Hippocampal formation (tissue), 2 donors: Measurements from ENCODE around the gene MAN2A2.
A peak's percentile ranks its signal among the peaks of the same experiment; 100 is the strongest.
"Not testable (repeated sequence)": the region's sequence is repeated elsewhere in the genome, so short reads cannot be mapped to it uniquely, and the experiment has no call there.

ENCODE experiments used
- DNase-seq, 2 donors: peaks; one replicate each; lab custom pipeline; 2025; lab: John Stamatoyannopoulos, UW

Gene MAN2A2

DNA sequence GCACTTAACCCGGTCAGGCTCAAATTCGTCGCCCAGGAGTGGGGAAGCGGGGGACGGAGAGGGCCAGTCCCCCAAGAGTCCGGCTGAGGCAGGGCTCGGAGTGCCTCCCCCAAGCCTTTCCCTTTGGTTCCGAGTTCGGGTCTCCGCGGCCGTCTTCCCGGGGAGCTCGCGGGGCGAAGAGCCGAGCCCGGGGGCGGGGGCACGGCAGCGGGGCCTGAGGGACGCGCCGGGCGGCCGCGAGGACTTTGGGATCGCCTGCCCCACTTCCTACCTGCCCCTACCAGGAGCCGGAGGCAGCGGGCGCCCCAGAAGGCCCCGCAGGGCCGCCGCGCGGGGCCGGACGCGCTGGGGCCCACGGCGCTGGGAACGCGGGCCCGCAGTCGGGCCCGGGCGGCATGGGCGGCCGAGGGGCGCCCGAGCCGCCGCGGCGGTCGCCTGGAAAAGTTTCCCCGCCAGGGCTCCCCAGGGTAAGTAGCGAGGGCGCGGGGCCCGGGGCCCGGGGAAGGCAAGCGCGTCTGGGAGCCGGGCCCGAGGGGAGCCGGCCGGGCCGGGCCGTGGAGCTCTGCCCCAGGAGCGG is 31.9 kb upstream of the MAN2A2 start:
- peak in 1 of 2 donors; percentile 24 for DNase-seq

DNA sequence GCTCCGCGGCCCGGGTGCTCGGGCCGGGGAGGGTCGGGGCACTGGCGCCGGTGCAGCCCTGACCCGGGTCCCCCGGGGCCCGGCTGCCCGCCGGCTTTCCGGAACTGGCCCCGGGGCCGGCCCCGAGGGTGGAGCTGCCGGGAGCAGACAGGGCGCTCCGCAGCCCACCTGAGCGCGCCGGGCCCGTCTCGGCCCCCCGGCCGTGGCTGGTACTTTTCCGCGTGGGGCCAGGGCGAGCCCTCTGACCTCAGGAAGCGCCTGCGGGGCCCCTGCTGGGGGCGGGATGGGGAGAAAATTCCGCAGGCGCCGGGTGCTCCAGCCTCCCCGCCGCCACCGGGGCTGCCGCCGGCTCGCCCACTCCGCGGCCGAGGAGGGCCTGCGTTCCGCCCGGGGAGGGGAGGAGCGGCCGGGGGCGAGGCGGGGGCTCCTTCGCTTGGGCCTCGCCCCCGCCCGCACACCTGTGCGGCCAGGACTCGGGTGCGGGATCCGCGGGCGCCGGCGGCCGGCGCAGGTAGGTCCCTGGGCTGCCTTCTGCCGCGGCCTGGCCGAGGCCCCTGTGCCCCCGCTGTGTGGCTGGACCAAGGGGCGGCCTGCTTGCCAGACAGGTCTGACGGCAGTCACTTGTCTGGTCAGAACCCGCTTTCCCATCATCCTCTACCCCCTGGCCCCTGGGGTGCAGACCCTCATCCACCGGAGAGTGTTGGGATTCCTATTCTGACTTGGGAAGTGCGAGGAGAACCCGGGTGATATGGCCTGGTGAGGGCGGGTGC is 31.2 kb upstream of the MAN2A2 start:
- DNase-seq: no peak

DNA sequence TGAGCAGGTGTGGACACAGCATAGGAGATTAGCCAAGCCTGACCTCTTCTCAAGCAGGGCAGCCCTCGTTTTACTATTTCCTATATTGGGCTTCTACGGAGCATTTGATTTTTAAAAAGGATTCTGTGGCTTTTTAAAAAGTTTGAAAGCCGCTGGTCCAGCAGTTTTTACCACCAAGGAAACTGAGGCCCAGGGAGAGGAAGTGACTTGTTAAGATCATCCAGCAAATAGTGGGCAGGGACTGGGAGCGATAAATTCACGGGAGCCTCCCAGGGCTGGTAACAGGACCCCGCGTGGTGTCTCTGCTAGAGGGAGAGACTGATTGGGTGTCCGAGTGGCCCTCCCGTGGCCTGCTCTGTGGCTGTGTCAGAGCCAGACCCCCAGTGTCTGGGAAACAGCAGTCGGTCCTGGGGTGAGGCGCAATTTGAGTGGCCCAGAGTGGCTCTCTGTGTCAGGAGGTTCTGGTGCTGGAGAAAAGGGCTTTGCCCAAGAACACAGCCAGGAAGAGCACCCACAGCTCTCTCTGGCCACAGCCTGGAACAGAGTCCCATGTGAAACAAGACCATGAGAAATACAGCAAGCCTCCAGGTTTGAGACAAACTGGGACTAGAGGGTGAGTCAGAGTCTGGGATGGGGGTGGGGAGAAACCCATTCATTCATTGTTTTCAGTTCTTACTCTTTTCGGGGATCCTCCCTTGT is 30.5 kb upstream of the MAN2A2 start:
- DNase-seq: no peak

DNA sequence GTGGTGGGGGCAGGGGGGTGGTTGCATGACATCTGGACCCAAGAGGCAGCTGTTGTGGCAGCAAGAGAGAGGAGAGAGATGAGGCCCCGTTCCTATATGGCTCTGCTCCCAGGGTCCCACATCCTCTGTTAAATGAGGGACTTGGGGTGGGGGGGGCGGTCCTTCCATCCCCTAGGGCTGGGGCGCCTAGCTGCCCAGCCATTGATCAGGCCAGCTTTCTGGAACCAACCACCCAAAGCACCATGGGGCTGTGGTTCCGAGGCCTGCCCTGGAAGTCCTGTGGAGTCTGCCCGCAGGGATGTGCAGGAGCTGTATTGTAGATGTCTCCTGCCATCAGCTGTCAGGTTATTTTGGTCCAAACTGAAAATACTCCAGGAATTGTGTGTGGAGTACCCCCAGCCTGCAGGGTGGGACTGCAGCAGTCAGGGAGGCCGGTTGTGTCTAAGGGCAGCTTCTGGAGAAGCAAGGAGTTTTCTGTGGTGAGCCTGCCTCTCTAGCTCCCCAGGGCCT is 29.6 kb upstream of the MAN2A2 start:
- DNase-seq: no peak

DNA sequence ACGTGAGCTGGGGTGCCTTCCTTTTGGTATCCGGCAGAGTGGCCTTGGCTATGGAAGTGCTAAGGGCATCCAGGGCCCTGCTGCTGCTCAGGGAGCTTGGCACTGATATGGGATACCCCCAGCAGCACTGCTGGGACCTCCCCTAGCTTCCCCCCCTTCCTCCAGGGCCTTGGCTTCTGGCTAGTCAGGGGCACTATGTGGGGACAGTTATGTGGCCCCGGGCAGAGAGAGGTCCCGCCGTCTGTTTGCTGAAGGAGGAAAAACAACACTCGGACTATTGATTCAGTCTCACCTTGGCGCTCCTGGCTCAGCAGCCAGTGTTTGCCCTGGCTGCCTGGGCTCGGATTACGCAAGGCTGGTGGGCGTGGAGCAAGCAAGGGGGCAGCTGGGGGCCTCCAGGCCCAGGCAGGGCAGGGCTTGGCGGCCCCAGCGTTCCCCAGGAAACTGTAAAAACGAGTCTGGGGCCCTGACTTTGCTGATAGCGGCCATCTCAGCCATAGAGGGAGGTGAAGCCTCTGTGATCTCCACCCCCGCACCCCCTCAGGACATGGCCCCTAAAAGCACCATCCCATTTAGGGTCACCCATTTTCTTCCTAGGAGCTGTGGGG is 29.0 kb upstream of the MAN2A2 start:
- no peak for DNase-seq

DNA sequence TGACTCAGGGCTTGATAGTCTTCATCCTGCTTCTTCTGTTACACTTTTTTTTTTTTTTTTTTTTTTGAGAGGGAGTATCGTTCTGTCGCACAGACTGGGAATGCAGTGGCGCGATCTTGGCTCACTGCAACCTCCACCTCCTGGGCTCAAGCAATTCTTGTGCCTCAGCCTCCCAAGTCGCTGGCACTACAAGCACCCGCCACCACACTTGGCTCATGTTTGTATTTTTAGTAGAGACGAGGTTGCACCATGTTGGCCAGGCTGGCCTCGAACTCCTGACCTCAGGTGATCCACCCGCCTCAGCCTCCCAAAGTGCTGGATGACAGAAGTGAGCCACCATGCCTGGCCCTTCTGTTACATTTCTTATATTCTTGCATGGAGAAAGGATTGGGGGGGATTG is 28.1 kb upstream of the MAN2A2 start:
- not testable (repeated sequence) for DNase-seq

DNA sequence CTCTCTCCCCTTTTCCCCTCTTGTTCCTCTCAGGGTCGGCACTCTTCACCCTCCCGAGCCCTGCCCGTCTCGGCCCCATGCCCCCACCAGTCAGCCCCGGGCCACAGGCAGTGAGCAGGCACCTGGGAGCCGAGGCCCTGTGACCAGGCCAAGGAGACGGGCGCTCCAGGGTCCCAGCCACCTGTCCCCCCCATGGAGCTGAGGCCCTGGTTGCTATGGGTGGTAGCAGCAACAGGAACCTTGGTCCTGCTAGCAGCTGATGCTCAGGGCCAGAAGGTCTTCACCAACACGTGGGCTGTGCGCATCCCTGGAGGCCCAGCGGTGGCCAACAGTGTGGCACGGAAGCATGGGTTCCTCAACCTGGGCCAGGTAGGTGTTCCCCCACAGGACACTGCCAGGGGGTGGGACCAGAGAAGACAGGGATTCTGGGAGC is 27.5 kb upstream of the MAN2A2 start:
- no peak for DNase-seq

DNA sequence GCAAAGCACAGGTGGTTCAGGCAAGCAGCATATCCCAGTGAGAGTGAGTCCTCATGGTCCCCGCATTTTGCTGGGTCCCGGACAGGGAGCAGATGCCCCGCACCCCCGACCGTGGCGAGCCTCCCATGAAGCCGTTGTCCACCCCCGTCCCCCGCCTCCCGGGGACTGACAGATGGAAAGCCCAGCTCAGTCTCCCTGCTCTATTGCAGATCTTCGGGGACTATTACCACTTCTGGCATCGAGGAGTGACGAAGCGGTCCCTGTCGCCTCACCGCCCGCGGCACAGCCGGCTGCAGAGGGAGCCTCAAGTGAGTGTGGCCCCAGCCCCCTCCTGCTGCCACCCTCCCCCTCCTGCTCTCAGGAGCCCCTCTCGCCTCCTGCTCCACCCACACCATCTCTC is 27.1 kb upstream of the MAN2A2 start:
- DNase-seq: no peak

DNA sequence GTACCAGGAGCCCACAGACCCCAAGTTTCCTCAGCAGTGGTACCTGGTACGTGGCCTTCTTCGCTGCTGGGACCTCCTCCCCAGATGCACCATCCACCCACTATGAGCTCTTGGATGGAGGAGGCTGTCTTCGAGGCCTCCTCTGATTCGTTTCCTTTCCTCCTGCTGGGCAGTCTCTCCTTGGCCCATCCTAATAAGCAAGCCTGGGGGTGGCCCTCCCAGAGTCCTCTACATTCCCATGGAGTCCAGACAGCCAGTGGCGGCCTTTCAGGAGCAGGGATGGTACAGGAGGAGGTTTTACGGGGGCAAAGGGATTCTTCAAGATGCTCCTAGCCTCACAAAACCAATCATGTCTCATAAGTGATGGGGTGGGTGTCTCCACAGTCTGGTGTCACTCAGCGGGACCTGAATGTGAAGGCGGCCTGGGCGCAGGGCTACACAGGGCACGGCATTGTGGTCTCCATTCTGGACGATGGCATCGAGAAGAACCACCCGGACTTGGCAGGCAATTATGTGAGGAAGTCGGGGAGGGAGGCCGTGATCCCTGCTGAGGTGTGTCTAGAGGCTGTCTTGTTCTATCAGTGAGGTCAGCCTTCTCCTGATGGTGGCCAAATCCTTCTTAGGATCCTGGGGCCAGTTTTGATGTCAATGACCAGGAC is 26.5 kb upstream of the MAN2A2 start:
- DNase-seq: no peak

DNA sequence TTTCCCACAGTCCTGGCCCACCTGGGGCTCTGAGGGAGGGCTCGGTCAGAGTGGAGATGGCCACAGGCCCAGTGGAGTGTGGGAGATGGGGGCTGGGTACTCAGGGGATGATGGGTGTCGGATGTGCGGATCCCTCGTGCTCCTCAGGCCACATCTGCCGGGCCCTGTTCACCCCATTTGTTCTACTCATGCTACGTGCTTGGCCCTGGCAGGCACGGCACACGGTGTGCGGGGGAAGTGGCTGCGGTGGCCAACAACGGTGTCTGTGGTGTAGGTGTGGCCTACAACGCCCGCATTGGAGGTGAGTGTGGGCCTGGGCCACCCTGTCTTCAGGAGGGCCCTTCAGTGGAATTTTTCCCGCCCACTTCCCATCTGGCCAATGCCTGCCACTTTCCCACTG is 25.8 kb upstream of the MAN2A2 start:
- DNase-seq: no peak

DNA sequence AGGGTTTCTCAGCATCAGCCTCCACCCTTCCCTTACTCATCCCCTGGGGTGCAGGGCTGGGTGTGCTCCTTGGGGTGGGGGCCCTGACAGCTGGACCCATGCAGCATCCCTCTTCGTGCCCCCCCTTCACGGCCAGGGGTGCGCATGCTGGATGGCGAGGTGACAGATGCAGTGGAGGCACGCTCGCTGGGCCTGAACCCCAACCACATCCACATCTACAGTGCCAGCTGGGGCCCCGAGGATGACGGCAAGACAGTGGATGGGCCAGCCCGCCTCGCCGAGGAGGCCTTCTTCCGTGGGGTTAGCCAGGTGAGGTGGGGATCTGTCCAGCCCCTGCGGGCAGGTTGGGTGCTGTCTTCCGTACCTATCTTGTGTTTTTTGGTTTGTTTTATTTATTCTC is 25.1 kb upstream of the MAN2A2 start:
- DNase-seq: no peak

DNA sequence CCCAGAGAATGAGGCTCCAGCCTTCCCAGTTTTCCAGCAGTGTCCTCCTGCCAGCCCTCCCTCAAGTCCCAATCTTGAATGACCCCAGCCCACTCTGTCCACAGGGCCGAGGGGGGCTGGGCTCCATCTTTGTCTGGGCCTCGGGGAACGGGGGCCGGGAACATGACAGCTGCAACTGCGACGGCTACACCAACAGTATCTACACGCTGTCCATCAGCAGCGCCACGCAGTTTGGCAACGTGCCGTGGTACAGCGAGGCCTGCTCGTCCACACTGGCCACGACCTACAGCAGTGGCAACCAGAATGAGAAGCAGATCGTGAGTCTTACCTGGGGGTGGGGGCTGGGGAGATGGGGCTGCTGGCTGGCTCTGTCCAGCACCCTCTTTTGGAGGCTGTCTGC is 24.4 kb upstream of the MAN2A2 start:
- no peak for DNase-seq

DNA sequence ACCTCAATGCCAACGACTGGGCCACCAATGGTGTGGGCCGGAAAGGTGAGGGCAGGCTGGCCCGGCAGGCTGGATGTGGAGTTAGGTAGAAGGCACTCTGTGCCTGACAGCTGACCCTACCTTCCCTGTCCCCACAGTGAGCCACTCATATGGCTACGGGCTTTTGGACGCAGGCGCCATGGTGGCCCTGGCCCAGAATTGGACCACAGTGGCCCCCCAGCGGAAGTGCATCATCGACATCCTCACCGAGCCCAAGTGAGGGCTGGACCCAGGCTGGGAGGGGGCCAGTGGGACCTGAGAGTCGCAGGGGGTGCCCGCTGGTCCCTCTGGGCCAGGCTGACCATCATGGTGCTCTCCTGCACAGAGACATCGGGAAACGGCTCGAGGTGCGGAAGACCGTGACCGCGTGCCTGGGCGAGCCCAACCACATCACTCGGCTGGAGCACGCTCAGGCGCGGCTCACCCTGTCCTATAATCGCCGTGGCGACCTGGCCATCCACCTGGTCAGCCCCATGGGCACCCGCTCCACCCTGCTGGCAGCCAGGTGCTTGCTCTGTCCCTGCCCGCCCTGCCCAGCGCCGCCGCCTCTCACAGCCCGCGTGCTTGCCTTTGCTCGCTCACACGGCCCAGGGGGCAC is 23.3 kb upstream of the MAN2A2 start:
- DNase-seq: no peak

DNA sequence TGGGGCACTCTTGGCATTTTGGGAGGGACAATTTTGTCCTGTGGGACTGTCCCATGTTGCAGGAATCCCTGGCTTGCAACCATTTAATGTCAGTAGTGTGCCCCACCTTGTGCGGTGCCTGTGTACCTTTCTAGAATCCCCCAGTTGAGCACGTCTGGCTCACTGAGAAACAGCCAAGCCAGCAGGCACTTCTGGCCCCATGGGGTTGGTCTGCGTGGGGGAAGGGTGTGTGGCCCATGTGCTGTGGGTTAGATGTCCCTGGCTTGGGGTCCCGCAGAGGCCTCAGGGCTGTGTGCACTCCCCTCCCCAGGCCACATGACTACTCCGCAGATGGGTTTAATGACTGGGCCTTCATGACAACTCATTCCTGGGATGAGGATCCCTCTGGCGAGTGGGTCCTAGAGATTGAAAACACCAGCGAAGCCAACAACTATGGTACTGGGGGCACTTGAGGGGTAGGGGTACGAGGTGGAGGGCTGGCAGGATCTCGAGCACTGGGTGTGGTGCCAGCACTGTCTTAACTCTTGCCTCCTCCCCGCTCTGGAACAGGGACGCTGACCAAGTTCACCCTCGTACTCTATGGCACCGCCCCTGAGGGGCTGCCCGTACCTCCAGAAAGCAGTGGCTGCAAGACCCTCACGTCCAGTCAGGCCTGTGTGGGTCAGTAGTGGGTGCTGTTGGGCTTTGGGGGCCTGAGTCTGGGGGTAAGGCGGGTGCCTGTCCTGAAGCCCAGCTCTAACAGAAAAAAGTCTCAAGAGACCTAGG is 22.5 kb upstream of the MAN2A2 start:
- DNase-seq: no peak

DNA sequence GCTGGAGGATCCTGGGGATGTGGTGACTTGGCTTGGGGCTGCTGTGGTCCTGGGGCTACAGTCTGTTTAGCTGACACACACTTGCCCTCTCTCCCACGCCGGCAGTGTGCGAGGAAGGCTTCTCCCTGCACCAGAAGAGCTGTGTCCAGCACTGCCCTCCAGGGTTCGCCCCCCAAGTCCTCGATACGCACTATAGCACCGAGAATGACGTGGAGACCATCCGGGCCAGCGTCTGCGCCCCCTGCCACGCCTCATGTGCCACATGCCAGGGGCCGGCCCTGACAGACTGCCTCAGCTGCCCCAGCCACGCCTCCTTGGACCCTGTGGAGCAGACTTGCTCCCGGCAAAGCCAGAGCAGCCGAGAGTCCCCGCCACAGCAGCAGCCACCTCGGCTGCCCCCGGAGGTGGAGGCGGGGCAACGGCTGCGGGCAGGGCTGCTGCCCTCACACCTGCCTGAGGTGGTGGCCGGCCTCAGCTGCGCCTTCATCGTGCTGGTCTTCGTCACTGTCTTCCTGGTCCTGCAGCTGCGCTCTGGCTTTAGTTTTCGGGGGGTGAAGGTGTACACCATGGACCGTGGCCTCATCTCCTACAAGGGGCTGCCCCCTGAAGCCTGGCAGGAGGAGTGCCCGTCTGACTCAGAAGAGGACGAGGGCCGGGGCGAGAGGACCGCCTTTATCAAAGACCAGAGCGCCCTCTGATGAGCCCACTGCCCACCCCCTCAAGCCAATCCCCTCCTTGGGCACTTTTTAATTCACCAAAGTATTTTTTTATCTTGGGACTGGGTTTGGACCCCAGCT is 21.7 kb upstream of the MAN2A2 start:
- DNase-seq: no peak

DNA sequence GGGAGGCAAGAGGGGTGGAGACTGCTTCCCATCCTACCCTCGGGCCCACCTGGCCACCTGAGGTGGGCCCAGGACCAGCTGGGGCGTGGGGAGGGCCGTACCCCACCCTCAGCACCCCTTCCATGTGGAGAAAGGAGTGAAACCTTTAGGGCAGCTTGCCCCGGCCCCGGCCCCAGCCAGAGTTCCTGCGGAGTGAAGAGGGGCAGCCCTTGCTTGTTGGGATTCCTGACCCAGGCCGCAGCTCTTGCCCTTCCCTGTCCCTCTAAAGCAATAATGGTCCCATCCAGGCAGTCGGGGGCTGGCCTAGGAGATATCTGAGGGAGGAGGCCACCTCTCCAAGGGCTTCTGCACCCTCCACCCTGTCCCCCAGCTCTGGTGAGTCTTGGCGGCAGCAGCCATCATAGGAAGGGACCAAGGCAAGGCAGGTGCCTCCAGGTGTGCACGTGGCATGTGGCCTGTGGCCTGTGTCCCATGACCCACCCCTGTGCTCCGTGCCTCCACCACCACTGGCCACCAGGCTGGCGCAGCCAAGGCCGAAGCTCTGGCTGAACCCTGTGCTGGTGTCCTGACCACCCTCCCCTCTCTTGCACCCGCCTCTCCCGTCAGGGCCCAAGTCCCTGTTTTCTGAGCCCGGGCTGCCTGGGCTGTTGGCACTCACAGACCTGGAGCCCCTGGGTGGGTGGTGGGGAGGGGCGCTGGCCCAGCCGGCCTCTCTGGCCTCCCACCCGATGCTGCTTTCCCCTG is 21.0 kb upstream of the MAN2A2 start:
- no peak for DNase-seq

DNA sequence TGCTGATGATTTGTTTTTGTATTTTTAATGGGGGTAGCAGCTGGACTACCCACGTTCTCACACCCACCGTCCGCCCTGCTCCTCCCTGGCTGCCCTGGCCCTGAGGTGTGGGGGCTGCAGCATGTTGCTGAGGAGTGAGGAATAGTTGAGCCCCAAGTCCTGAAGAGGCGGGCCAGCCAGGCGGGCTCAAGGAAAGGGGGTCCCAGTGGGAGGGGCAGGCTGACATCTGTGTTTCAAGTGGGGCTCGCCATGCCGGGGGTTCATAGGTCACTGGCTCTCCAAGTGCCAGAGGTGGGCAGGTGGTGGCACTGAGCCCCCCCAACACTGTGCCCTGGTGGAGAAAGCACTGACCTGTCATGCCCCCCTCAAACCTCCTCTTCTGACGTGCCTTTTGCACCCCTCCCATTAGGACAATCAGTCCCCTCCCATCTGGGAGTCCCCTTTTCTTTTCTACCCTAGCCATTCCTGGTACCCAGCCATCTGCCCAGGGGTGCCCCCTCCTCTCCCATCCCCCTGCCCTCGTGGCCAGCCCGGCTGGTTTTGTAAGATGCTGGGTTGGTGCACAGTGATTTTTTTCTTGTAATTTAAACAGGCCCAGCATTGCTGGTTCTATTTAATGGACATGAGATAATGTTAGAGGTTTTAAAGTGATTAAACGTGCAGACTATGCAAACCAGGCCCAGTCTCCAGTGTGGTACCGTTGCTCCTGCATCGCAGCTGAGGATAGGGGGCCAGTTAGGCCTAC is 20.1 kb upstream of the MAN2A2 start:
- no peak for DNase-seq

DNA sequence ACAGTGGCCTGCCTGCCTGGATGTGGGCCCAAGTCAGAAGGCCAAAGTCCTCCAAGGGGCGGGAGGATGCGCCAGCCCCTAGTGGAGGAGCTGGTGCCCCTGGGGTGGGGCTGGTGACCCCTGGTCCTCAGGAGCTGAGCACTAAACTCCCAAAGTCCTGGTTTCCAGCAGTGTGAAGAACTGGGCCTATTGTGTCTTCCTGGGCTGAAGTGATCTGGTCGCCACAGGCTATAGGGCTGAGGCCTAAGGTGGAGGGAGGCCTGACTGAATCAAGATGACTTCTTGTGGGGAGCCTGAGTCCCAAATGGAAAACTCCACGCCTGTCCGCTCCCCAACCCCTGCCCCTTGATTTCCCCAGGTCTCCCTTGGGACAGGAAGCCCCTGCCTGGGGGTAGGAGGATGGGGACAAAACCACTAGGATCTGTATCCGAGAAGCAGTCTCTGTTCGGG is 19.6 kb upstream of the MAN2A2 start:
- DNase-seq: no peak
